ENCODE data around the gene OR1E2.
"Not testable (repeated sequence)": the region's sequence is repeated elsewhere in the genome, so short reads cannot be mapped to it uniquely, and the experiment has no call there.

OR1E2 gene

GRCh38 chr17:3447625-3448024 is 14.0 kb upstream of the OR1E2 start:
- no peaks in the 10 kb centered on the region for H3K9me3 ChIP-seq (ENCODE audit: control insufficient read depth, low read length)
- no peak overlapping the region for H3K9ac ChIP-seq (ENCODE audit: low read length)
- no peak for DNase-seq (ENCODE audit: low read depth)
- no peaks in the 10 kb centered on the region for H3K4me1 ChIP-seq (ENCODE audit: control insufficient read depth, insufficient read depth, low read length)
- no peaks in the 10 kb centered on the region for H3K36me3 ChIP-seq (ENCODE audit: control insufficient read depth, insufficient read depth, low read length, severe bottlenecking)
- H3K4me3 ChIP-seq (ENCODE audit: low read length): no peak overlapping the region
- H3K27me3 ChIP-seq (replicated peaks; ENCODE audit: control insufficient read depth, insufficient read depth, low read length): no peaks in the 10 kb centered on the region

GRCh38 chr17:3440451-3440850 is 6.8 kb upstream of the OR1E2 start:
- no peaks in the 10 kb centered on the region for H3K27me3 ChIP-seq (replicated peaks; ENCODE audit: control insufficient read depth, insufficient read depth, low read length)
- H3K9me3 ChIP-seq (ENCODE audit: control insufficient read depth, low read length): no peaks in the 10 kb centered on the region
- H3K4me1 ChIP-seq (ENCODE audit: control insufficient read depth, insufficient read depth, low read length): peaks cover 9% of the 10 kb centered on the region
- no peak overlapping the region for H3K9ac ChIP-seq (ENCODE audit: low read length)
- no peak overlapping the region for H3K4me3 ChIP-seq (ENCODE audit: low read length)
- no peaks in the 10 kb centered on the region for H3K36me3 ChIP-seq (ENCODE audit: control insufficient read depth, insufficient read depth, low read length, severe bottlenecking)
- no peak for DNase-seq (ENCODE audit: low read depth)

- peaks cover 9% of the 10 kb centered on the region for H3K4me1 ChIP-seq (ENCODE audit: control insufficient read depth, insufficient read depth, low read length)
- H3K9me3 ChIP-seq (ENCODE audit: control insufficient read depth, low read length): no peaks in the 10 kb centered on the region
- no peaks in the 10 kb centered on the region for H3K36me3 ChIP-seq (ENCODE audit: control insufficient read depth, insufficient read depth, low read length, severe bottlenecking)
- no peaks in the 10 kb centered on the region for H3K27me3 ChIP-seq (replicated peaks; ENCODE audit: control insufficient read depth, insufficient read depth, low read length)
- H3K9ac ChIP-seq (ENCODE audit: low read length): no peak overlapping the region
- no peak for DNase-seq (ENCODE audit: low read depth)
- H3K4me3 ChIP-seq (ENCODE audit: low read length): no peak overlapping the region
Observed at GRCh38 chr17:3438368-3438767, 4.7 kb upstream of the OR1E2 start.

- not testable (repeated sequence) for H3K4me1 ChIP-seq (ENCODE audit: control insufficient read depth, insufficient read depth, low read length); DNase-seq (ENCODE audit: low read depth); H3K27me3 ChIP-seq (replicated peaks; ENCODE audit: control insufficient read depth, insufficient read depth, low read length); H3K4me3 ChIP-seq (ENCODE audit: low read length); H3K36me3 ChIP-seq (ENCODE audit: control insufficient read depth, insufficient read depth, low read length, severe bottlenecking); H3K9me3 ChIP-seq (ENCODE audit: control insufficient read depth, low read length); H3K9ac ChIP-seq (ENCODE audit: low read length)
Observed at GRCh38 chr17:3433215-3433614, 426 bp downstream of the OR1E2 start.

- H3K36me3 ChIP-seq (ENCODE audit: control insufficient read depth, insufficient read depth, low read length, severe bottlenecking): no peaks in the 10 kb centered on the region
- no peaks in the 10 kb centered on the region for H3K27me3 ChIP-seq (replicated peaks; ENCODE audit: control insufficient read depth, insufficient read depth, low read length)
- no peak overlapping the region for H3K9ac ChIP-seq (ENCODE audit: low read length)
- H3K4me1 ChIP-seq (ENCODE audit: control insufficient read depth, insufficient read depth, low read length): no peaks in the 10 kb centered on the region
- H3K9me3 ChIP-seq (ENCODE audit: control insufficient read depth, low read length): no peaks in the 10 kb centered on the region
- DNase-seq (ENCODE audit: low read depth): no peak
- no peak overlapping the region for H3K4me3 ChIP-seq (ENCODE audit: low read length)
Observed at GRCh38 chr17:3418222-3418621, 15.4 kb downstream of the OR1E2 start.

- Histone ChIP-seq H3K4me1 (ENCODE audit: control insufficient read depth, insufficient read depth, low read length) (no peaks in the 10 kb centered on the region), H3K9me3 (ENCODE audit: control insufficient read depth, low read length) (no peaks in the 10 kb centered on the region), H3K4me3 (ENCODE audit: low read length) (no peak overlapping the region), H3K9ac (ENCODE audit: low read length) (no peak overlapping the region), H3K27me3 (replicated peaks; ENCODE audit: control insufficient read depth, insufficient read depth, low read length) (no peaks in the 10 kb centered on the region), H3K36me3 (ENCODE audit: control insufficient read depth, insufficient read depth, low read length, severe bottlenecking) (no peaks in the 10 kb centered on the region)
- DNase-seq (ENCODE audit: low read depth): no peak
Observed at GRCh38 chr17:3415610-3416009, 18.0 kb downstream of the OR1E2 start.

- not testable (repeated sequence) for DNase-seq (ENCODE audit: low read depth); H3K9ac ChIP-seq (ENCODE audit: low read length); H3K36me3 ChIP-seq (ENCODE audit: control insufficient read depth, insufficient read depth, low read length, severe bottlenecking); H3K9me3 ChIP-seq (ENCODE audit: control insufficient read depth, low read length); H3K4me1 ChIP-seq (ENCODE audit: control insufficient read depth, insufficient read depth, low read length); H3K4me3 ChIP-seq (ENCODE audit: low read length); H3K27me3 ChIP-seq (replicated peaks; ENCODE audit: control insufficient read depth, insufficient read depth, low read length)
Observed at GRCh38 chr17:3412216-3412615, 21.4 kb downstream of the OR1E2 start.

- H3K36me3 ChIP-seq (ENCODE audit: control insufficient read depth, insufficient read depth, low read length, severe bottlenecking): no peaks in the 10 kb centered on the region
- peaks cover 17% of the 10 kb centered on the region for H3K9me3 ChIP-seq (ENCODE audit: control insufficient read depth, low read length)
- DNase-seq (ENCODE audit: low read depth): no peak
- H3K27me3 ChIP-seq (replicated peaks; ENCODE audit: control insufficient read depth, insufficient read depth, low read length): no peaks in the 10 kb centered on the region
- no peak within 1 kb of the TSS for H3K9ac ChIP-seq (ENCODE audit: low read length)
- H3K4me3 ChIP-seq (ENCODE audit: low read length): no peak within 1 kb of the TSS
- no peaks in the 10 kb centered on the region for H3K4me1 ChIP-seq (ENCODE audit: control insufficient read depth, insufficient read depth, low read length)
Observed at GRCh38 chr17:3411070-3411469, 22.6 kb downstream of the OR1E2 start, which contains the start of gene OR3A3. Gene OR3A3 (plus strand): TSS chr17:3411370.

- not testable (repeated sequence) for DNase-seq (ENCODE audit: low read depth); H3K36me3 ChIP-seq (ENCODE audit: control insufficient read depth, insufficient read depth, low read length, severe bottlenecking); H3K27me3 ChIP-seq (replicated peaks; ENCODE audit: control insufficient read depth, insufficient read depth, low read length)
Observed at GRCh38 chr17:3403856-3404255, 29.8 kb downstream of the OR1E2 start.

GRCh38 chr17:3401786-3402185 is 31.9 kb downstream of the OR1E2 start:
- Histone ChIP-seq H3K9ac (ENCODE audit: low read length) (no peak overlapping the region), H3K36me3 (ENCODE audit: control insufficient read depth, insufficient read depth, low read length, severe bottlenecking) (no peaks in the 10 kb centered on the region), H3K27me3 (replicated peaks; ENCODE audit: control insufficient read depth, insufficient read depth, low read length) (no peaks in the 10 kb centered on the region), H3K9me3 (ENCODE audit: control insufficient read depth, low read length) (peaks cover 8% of the 10 kb centered on the region), H3K4me1 (ENCODE audit: control insufficient read depth, insufficient read depth, low read length) (no peaks in the 10 kb centered on the region), H3K4me3 (ENCODE audit: low read length) (no peak overlapping the region)
- no peak for DNase-seq (ENCODE audit: low read depth)

More at GRCh38 chr17:3403856-3404255, 29.8 kb downstream of the OR1E2 start:
- H3K4me1 ChIP-seq (ENCODE audit: control insufficient read depth, insufficient read depth, low read length); H3K9ac ChIP-seq (ENCODE audit: low read length); H3K4me3 ChIP-seq (ENCODE audit: low read length): not testable (repeated sequence)
- peaks cover 18% of the 10 kb centered on the region for H3K9me3 ChIP-seq (ENCODE audit: control insufficient read depth, low read length)

- Histone ChIP-seq H3K36me3 (ENCODE audit: control insufficient read depth, insufficient read depth, low read length, severe bottlenecking) (no peaks in the 10 kb centered on the region), H3K4me1 (ENCODE audit: control insufficient read depth, insufficient read depth, low read length) (no peaks in the 10 kb centered on the region), H3K27me3 (replicated peaks; ENCODE audit: control insufficient read depth, insufficient read depth, low read length) (no peaks in the 10 kb centered on the region), H3K4me3 (ENCODE audit: low read length) (no peak overlapping the region), H3K9ac (ENCODE audit: low read length) (no peak overlapping the region), H3K9me3 (ENCODE audit: control insufficient read depth, low read length) (no peaks in the 10 kb centered on the region)
- no peak for DNase-seq (ENCODE audit: low read depth)
Observed at GRCh38 chr17:3400055-3400454, 33.6 kb downstream of the OR1E2 start.

- Histone ChIP-seq H3K36me3 (ENCODE audit: control insufficient read depth, insufficient read depth, low read length, severe bottlenecking) (no peaks in the 10 kb centered on the region), H3K9ac (ENCODE audit: low read length) (no peak within 1 kb of the TSS), H3K4me1 (ENCODE audit: control insufficient read depth, insufficient read depth, low read length) (no peaks in the 10 kb centered on the region), H3K27me3 (replicated peaks; ENCODE audit: control insufficient read depth, insufficient read depth, low read length) (no peaks in the 10 kb centered on the region), H3K9me3 (ENCODE audit: control insufficient read depth, low read length) (no peaks in the 10 kb centered on the region), H3K4me3 (ENCODE audit: low read length) (no peak within 1 kb of the TSS)
- DNase-seq (ENCODE audit: low read depth): no peak
Observed at GRCh38 chr17:3398310-3398709, 35.3 kb downstream of the OR1E2 start, which contains the start of gene OR1E1. Gene OR1E1 (minus strand): TSS chr17:3398410. CDS start chr17:3398410, 0 bp downstream.

Data from adipocyte (in vitro differentiated cells).